HepG2 (cell line): ENCODE results near the gene HOXD8. TPM values are rescaled to one million over a fixed set of nuclear protein-coding genes. Genes with fewer than 3 reads are reported as not detected.

ENCODE experiments used
- ATF4 ChIP-seq, 2 experiments: fragments of 450-650 bp in 1 of 2; sonication (generic) in 1 of 2; formaldehyde crosslinking; IDR thresholded peaks; 2 replicates each; pipeline versions ENCODE4 v1.5.0 to v1.8.0; 2020 to 2022; ENCODE audit warnings: mild to moderate bottlenecking in 1 of 2, missing genetic modification reagents in 1 of 2
- ATF7 ChIP-seq, 2 experiments: fragments of 450-650 bp in 1 of 2; sonication (generic) in 1 of 2; formaldehyde crosslinking in 1 of 2; IDR thresholded peaks; 2 replicates each; pipeline versions ENCODE4 v1.4.0 to v1.6.1; 2016 to 2020; ENCODE audit warnings: antibody characterized with exemption in 1 of 2, mild to moderate bottlenecking in 1 of 2, missing genetic modification reagents in 1 of 2
- DPF2 ChIP-seq: sonication (generic); formaldehyde crosslinking; IDR thresholded peaks from 2 replicates; pipeline ENCODE4 v1.4.0; 2020; ENCODE audit warnings: mild to moderate bottlenecking, low read depth, missing genetic modification reagents, borderline replicate concordance
- FOXJ3 ChIP-seq: sonication (generic); formaldehyde crosslinking; IDR thresholded peaks from 2 replicates; pipeline ENCODE4 v1.4.0; 2020; ENCODE audit warnings: missing genetic modification reagents, mild to moderate bottlenecking, borderline replicate concordance
- GMEB2 ChIP-seq: IDR thresholded peaks from 2 replicates; pipeline ENCODE4 v1.6.1; 2016; ENCODE audit warnings: missing biosample characterization, missing genetic modification reagents, low read depth
- GRHL1 ChIP-seq: sonication (generic); formaldehyde crosslinking; conservative IDR thresholded peaks from 2 replicates; pipeline ENCODE4 v1.8.0; 2022; ENCODE audit warnings: missing genetic modification reagents
- HIC2 ChIP-seq: sonication (generic); formaldehyde crosslinking; IDR thresholded peaks from 2 replicates; pipeline ENCODE4 v1.9.0; 2022; ENCODE audit warnings: low read depth, missing genetic modification reagents
- HNRNPL ChIP-seq: fragments of 200-400 bp; formaldehyde crosslinking; IDR thresholded peaks from 2 replicates; pipeline ENCODE4 v1.6.1; 2017; ENCODE audit warnings: mild to moderate bottlenecking, low read depth, low read length
- KAT7 ChIP-seq: IDR thresholded peaks from 2 replicates; pipeline ENCODE4 v1.6.1; 2018; ENCODE audit warnings: borderline replicate concordance, missing compliant biosample characterization
- KLF13 ChIP-seq: sonication (generic); formaldehyde crosslinking; IDR thresholded peaks from 2 replicates; pipeline ENCODE4 v1.4.0; 2020; ENCODE audit warnings: mild to moderate bottlenecking, missing genetic modification reagents
- MAFG ChIP-seq: sonication (generic); formaldehyde crosslinking; IDR thresholded peaks from 2 replicates; pipeline ENCODE4 v1.5.1; 2020; ENCODE audit warnings: mild to moderate bottlenecking, missing genetic modification reagents
- MBD4 ChIP-seq: IDR thresholded peaks from 2 replicates; pipeline ENCODE4 v1.6.1; 2012; ENCODE audit warnings: low read length, inconsistent platforms, borderline replicate concordance
- NFE2L1 ChIP-seq: sonication (generic); formaldehyde crosslinking; IDR thresholded peaks from 2 replicates; pipeline ENCODE4 v1.4.0; 2020; ENCODE audit warnings: missing genetic modification reagents, mild to moderate bottlenecking, borderline replicate concordance
- SALL2 ChIP-seq: sonication (generic); formaldehyde crosslinking; IDR thresholded peaks from 2 replicates; pipeline ENCODE4 v1.8.1; 2023; ENCODE audit warnings: mild to moderate bottlenecking, missing genetic modification reagents, inconsistent platforms
- SSRP1 ChIP-seq: IDR thresholded peaks from 2 replicates; pipeline ENCODE4 v1.6.1; 2016; ENCODE audit warnings: control low read depth
- STAT5B ChIP-seq: sonication (generic); formaldehyde crosslinking; IDR thresholded peaks from 2 replicates; pipeline ENCODE4 v1.4.0; 2020; ENCODE audit warnings: missing genetic modification reagents
- UBTF ChIP-seq: sonication (generic); formaldehyde crosslinking; IDR thresholded peaks from 2 replicates; pipeline ENCODE4 v1.4.0; 2020; ENCODE audit warnings: mild to moderate bottlenecking, missing genetic modification reagents
- WIZ ChIP-seq: sonication (generic); formaldehyde crosslinking; IDR thresholded peaks from 2 replicates; pipeline ENCODE4 v1.5.1; 2020; ENCODE audit warnings: mild to moderate bottlenecking, missing genetic modification reagents
- ZNF256 ChIP-seq: sonication (generic); formaldehyde crosslinking; conservative IDR thresholded peaks from 2 replicates; pipeline ENCODE4 v1.4.0; 2020; ENCODE audit warnings: missing genetic modification reagents
- ZNF30 ChIP-seq: sonication (generic); formaldehyde crosslinking; IDR thresholded peaks from 2 replicates; pipeline ENCODE4 v1.5.0; 2020; ENCODE audit warnings: mild to moderate bottlenecking, missing genetic modification reagents
- ZNF446 ChIP-seq: sonication (generic); formaldehyde crosslinking; IDR thresholded peaks from 2 replicates; pipeline ENCODE4 v1.5.0; 2020; ENCODE audit warnings: mild to moderate bottlenecking, missing genetic modification reagents
- polyA plus RNA-seq, 8 experiments: library from polyadenylated mRNA; depleted of rRNA in 3 of 8; stranded (reverse) in 7 of 8; unstranded in 1 of 8; fragments of >200 nt; fragmentation: Illumina TruSeq in 4 of 8; extraction: Trizol in 4 of 8; gene quantifications; 2 replicates each; pipeline versions ENCODE4 v1.2.1 to v1.2.3, GENCODE V29; 2011 to 2016; ENCODE audit warnings: low read depth in 4 of 8, missing spikeins in 1 of 8, mixed read lengths in 1 of 8; ENCODE audit not compliant: insufficient read depth in 1 of 8
- total RNA-seq, 5 experiments: library from RNA; depleted of rRNA; stranded (reverse); fragments of >200 nt; fragmentation: Illumina TruSeq; extraction: Trizol; gene quantifications; 2 replicates each; pipeline ENCODE4 v1.2.3, GENCODE V29; 2016; ENCODE audit warnings: low read depth in 1 of 5

HOXD8 gene
- total and polyA plus RNA-seq, 2 of the 13 experiments (the other 11 are each of a cell fraction or from before 2014, with no cell fraction given), result not detected

- no peak for TF ChIP-seq GRHL1 (CRISPR knock-in tag)
- no peak for TF ChIP-seq KAT7 (CRISPR knock-in tag)
- no peak for TF ChIP-seq NFE2L1 (CRISPR knock-in tag)
- no peak for TF ChIP-seq ZNF446 (CRISPR knock-in tag)
- no peak for TF ChIP-seq WIZ (CRISPR knock-in tag)
- TF ChIP-seq SSRP1 (CRISPR knock-in tag), result no peak
- TF ChIP-seq HIC2 (CRISPR knock-in tag), result no peak
- TF ChIP-seq FOXJ3 (CRISPR knock-in tag), result no peak
- TF ChIP-seq ATF4 (CRISPR knock-in tag; IDR thresholded peaks at IDR 0.05), result no peak
- no peak for TF ChIP-seq ATF7 (IDR thresholded peaks at IDR 0.05)
- no peak for TF ChIP-seq ATF7 (CRISPR knock-in tag; IDR thresholded peaks at IDR 0.05)
- TF ChIP-seq GMEB2 (CRISPR knock-in tag), result no peak
- TF ChIP-seq KLF13, result no peak
- no peak for TF ChIP-seq ZNF30 (CRISPR knock-in tag)
- no peak for TF ChIP-seq DPF2 (CRISPR knock-in tag)
- TF ChIP-seq HNRNPL, result no peak
- TF ChIP-seq ZNF256 (CRISPR knock-in tag), result no peak
- TF ChIP-seq SALL2 (CRISPR knock-in tag), result peak; percentile 87
- no peak for TF ChIP-seq MBD4
- TF ChIP-seq STAT5B (CRISPR knock-in tag), result no peak
- peak; percentile 53 for TF ChIP-seq UBTF (CRISPR knock-in tag)
- no peak for TF ChIP-seq MAFG (CRISPR knock-in tag)
These were observed 32.3 kb upstream of the HOXD8 start (continued) for GRCh38 chr2:176096986-176097819.
